WTC11 (cell line): ENCODE data around the gene CSF1.

Experiments
- ESRRA ChIP-seq: sonication (generic); formaldehyde crosslinking; IDR thresholded peaks from 2 replicates; pipeline ENCODE4 v1.8.1; 2022; ENCODE audit warnings: mild to moderate bottlenecking, missing genetic modification reagents, borderline replicate concordance
- TF ChIP-seq, protein P1 (sequence below): fragments of 200-600 bp; IDR thresholded peaks from 2 replicates; pipeline ENCODE4 v1.8.0; 2022; ENCODE audit warnings: antibody characterized with exemption

DNA sequence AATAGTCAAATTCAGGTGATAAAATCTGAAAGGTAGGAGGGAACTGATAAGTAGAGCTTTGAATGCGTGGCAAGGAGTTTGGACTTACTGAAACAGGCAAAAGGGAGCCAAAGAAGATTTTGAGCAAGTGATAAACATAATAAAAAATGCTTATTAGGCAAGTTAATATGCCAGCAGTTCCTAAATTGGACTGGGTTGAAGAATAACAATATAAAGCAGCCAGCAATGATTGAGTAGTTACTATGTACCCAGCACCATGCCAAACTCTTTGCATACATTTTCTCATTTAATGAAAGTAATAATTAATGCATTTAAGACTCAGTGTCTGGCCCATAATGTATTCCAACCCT, 50.1 kb downstream of the CSF1 start:
- no peak for TF ChIP-seq ESRRA
- TF ChIP-seq, protein P1, sequence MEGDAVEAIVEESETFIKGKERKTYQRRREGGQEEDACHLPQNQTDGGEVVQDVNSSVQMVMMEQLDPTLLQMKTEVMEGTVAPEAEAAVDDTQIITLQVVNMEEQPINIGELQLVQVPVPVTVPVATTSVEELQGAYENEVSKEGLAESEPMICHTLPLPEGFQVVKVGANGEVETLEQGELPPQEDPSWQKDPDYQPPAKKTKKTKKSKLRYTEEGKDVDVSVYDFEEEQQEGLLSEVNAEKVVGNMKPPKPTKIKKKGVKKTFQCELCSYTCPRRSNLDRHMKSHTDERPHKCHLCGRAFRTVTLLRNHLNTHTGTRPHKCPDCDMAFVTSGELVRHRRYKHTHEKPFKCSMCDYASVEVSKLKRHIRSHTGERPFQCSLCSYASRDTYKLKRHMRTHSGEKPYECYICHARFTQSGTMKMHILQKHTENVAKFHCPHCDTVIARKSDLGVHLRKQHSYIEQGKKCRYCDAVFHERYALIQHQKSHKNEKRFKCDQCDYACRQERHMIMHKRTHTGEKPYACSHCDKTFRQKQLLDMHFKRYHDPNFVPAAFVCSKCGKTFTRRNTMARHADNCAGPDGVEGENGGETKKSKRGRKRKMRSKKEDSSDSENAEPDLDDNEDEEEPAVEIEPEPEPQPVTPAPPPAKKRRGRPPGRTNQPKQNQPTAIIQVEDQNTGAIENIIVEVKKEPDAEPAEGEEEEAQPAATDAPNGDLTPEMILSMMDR: no peak
